ENCODE data around the gene CAMTA1. TPM values are rescaled to one million over a fixed set of nuclear protein-coding genes. Genes with fewer than 3 reads are reported as not detected.

Gene CAMTA1
- total RNA-seq, 1 donor from 2014 or later, result 81.6 TPM

DNA sequence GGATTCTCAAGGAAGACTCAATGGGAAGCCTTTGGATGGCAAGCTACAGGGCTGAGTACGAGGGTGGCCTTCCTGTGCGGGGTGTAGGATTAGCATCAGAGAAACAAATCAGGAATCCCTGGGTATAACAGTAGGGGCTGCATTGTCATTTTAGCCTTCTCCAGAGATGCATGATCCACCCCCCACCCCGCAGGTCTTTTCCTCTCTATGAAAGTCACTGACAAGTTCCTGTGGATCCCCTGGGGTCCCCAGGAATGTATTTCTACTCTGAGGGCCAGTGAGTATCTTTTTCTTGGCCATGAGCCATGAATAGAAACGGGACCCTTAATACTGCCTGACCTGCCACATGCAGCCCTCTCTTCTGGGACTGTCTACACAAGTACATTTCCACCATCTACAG is 512.9 kb downstream of the CAMTA1 start:
- Mint-ChIP-seq H3K4me3 (ENCODE audit: unreplicated experiment) (no peak overlapping the region), H3K36me3 (ENCODE audit: unreplicated experiment) (peaks cover 2% of the 10 kb centered on the region), H3K9me3 (ENCODE audit: unreplicated experiment) (peaks cover 7% of the 10 kb centered on the region)

DNA sequence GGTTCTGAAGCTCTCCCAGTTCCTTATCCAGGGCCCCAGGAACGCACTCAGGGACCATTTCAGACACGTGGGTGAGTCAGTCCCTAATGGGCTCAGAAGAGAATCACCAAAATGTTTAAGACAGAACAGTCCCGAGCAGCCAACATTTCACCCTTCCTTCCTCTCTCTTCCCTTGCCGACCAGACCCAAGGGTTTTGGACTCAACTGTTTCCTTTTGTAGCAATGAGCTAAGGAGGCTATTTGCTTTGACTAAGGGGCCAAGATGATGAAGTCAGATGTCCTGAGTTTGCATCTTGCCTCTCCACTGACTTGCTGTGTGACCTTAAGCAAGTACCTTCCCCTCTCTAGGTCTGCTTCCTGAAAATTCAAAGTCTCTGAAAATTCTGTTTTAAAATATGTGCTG is 513.5 kb downstream of the CAMTA1 start:
- peaks cover 58% of the 10 kb centered on the region for H3K4me1 Mint-ChIP-seq (ENCODE audit: unreplicated experiment)
- H3K9me3 Mint-ChIP-seq (ENCODE audit: unreplicated experiment), result peaks cover 7% of the 10 kb centered on the region
- H3K4me3 Mint-ChIP-seq (ENCODE audit: unreplicated experiment), result peak overlapping the region; percentile 40
- TF ChIP-seq CTCF (IDR thresholded peaks at IDR 0.05), result no peak
- peak; percentile 42 for DNase-seq (ENCODE audit: extremely low spot score, unreplicated experiment)
- no peaks in the 10 kb centered on the region for H3K27me3 Mint-ChIP-seq (ENCODE audit: unreplicated experiment)
- H3K27ac Mint-ChIP-seq (ENCODE audit: unreplicated experiment), result peak overlapping the region; percentile 95
- peaks cover 2% of the 10 kb centered on the region for H3K36me3 Mint-ChIP-seq (ENCODE audit: unreplicated experiment)

More for the DNA sequence above, 512.9 kb downstream of the CAMTA1 start:
- H3K27ac Mint-ChIP-seq (ENCODE audit: unreplicated experiment), result peak overlapping the region; percentile 95
- TF ChIP-seq CTCF (IDR thresholded peaks at IDR 0.05), result no peak
- H3K27me3 Mint-ChIP-seq (ENCODE audit: unreplicated experiment), result no peaks in the 10 kb centered on the region
- H3K4me1 Mint-ChIP-seq (ENCODE audit: unreplicated experiment), result peaks cover 64% of the 10 kb centered on the region
- DNase-seq (ENCODE audit: extremely low spot score, unreplicated experiment), result peak; percentile 86

GRCh38 chr1:7299329-7299799 is 514.1 kb downstream of the CAMTA1 start:
- no peak for TF ChIP-seq CTCF (IDR thresholded peaks at IDR 0.05)
- peak; percentile 89 for DNase-seq (ENCODE audit: extremely low spot score, unreplicated experiment)
- Mint-ChIP-seq H3K36me3 (ENCODE audit: unreplicated experiment) (peaks cover 2% of the 10 kb centered on the region), H3K4me1 (ENCODE audit: unreplicated experiment) (peaks cover 59% of the 10 kb centered on the region), H3K27ac (ENCODE audit: unreplicated experiment) (peak overlapping the region; percentile 95), H3K27me3 (ENCODE audit: unreplicated experiment) (no peaks in the 10 kb centered on the region), H3K4me3 (ENCODE audit: unreplicated experiment) (no peak overlapping the region), H3K9me3 (ENCODE audit: unreplicated experiment) (peaks cover 7% of the 10 kb centered on the region)

GRCh38 chr1:7299994-7300393 is 514.7 kb downstream of the CAMTA1 start:
- peaks cover 2% of the 10 kb centered on the region for H3K36me3 Mint-ChIP-seq (ENCODE audit: unreplicated experiment)
- peaks cover 7% of the 10 kb centered on the region for H3K9me3 Mint-ChIP-seq (ENCODE audit: unreplicated experiment)
- H3K27me3 Mint-ChIP-seq (ENCODE audit: unreplicated experiment), result no peaks in the 10 kb centered on the region
- peaks cover 59% of the 10 kb centered on the region for H3K4me1 Mint-ChIP-seq (ENCODE audit: unreplicated experiment)
- no peak overlapping the region for H3K4me3 Mint-ChIP-seq (ENCODE audit: unreplicated experiment)
- peak overlapping the region; percentile 95 for H3K27ac Mint-ChIP-seq (ENCODE audit: unreplicated experiment)
- no peak for TF ChIP-seq CTCF (IDR thresholded peaks at IDR 0.05)
- DNase-seq (ENCODE audit: extremely low spot score, unreplicated experiment), result no peak

- peak; percentile 32 for DNase-seq (ENCODE audit: extremely low spot score, unreplicated experiment)
- H3K27me3 Mint-ChIP-seq (ENCODE audit: unreplicated experiment), result no peaks in the 10 kb centered on the region
- H3K36me3 Mint-ChIP-seq (ENCODE audit: unreplicated experiment), result peaks cover 2% of the 10 kb centered on the region
- H3K4me3 Mint-ChIP-seq (ENCODE audit: unreplicated experiment), result no peak overlapping the region
- peaks cover 7% of the 10 kb centered on the region for H3K9me3 Mint-ChIP-seq (ENCODE audit: unreplicated experiment)
- H3K27ac Mint-ChIP-seq (ENCODE audit: unreplicated experiment), result peak overlapping the region; percentile 95
- TF ChIP-seq CTCF (IDR thresholded peaks at IDR 0.05), result no peak
- peaks cover 59% of the 10 kb centered on the region for H3K4me1 Mint-ChIP-seq (ENCODE audit: unreplicated experiment)
Measured at GRCh38 chr1:7300893-7301663, 515.8 kb downstream of the CAMTA1 start.
